GM11168 (cell line): ENCODE measurements around the gene PLAGL1.

Source experiments
- in situ Hi-C: fragments of 300-500 bp; cut with MboI; formaldehyde crosslinking; loops from one replicate; pipeline ENCODE4 v1.12.0; 2022; ENCODE audit warnings: low sequenced_read_pairs; ENCODE audit not compliant: unreplicated experiment

PLAGL1 gene

DNA sequence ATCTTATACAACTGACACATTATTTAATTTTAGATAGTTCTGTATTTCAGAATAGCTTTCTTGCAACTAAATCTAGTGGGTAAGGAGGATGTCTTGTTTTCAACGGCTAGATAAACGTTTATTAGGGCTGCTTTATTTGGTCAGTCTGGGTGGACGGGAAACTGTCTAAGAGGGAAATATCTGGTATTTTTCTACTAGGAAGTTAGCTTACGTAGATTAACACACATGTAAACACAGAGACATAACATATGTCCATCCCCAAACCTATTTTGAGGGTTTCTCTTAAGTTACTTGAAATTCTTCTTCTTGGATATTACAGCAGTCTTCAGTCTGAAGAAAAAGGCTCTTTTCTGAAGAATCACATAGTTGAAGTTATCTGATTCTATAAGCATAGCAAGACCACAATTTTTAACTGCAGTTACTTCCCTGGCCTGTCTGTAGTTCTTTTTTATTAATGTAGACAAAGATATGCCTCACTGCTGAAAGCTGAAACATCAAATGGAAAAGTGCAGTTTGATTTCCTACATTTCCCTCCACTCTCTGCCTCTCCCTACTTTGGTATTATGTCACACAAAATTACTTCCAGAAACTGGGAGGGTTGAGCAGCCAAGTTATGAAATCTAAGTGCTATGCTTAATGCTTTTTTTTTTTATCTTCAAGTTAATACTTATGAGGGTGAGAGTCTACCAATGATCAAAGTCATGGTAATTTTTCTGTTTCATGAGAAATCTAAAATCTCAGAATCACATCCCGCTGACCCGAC, 37.4 kb downstream of the PLAGL1 start:
- in situ Hi-C loops = no loop called here

DNA sequence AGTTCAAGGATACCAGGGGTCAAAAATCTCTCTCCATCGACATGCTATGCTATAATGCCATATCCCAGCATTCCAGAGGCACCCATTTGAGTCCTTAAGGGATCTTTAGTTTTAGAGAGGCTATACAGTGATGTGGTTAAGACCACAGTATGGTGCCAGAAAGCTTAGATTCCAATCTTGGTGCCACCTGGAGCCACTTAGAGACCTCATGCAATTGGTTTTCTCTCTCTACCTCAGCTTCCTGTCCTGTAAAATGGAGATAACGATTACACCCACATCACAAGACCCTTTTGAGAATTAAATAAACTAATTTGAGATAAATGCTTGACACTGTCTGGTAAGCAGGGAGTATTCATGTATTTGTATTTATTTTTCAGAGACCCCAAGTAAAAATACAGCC, 39.0 kb downstream of the PLAGL1 start:
- in situ Hi-C loops = no loop called here

DNA sequence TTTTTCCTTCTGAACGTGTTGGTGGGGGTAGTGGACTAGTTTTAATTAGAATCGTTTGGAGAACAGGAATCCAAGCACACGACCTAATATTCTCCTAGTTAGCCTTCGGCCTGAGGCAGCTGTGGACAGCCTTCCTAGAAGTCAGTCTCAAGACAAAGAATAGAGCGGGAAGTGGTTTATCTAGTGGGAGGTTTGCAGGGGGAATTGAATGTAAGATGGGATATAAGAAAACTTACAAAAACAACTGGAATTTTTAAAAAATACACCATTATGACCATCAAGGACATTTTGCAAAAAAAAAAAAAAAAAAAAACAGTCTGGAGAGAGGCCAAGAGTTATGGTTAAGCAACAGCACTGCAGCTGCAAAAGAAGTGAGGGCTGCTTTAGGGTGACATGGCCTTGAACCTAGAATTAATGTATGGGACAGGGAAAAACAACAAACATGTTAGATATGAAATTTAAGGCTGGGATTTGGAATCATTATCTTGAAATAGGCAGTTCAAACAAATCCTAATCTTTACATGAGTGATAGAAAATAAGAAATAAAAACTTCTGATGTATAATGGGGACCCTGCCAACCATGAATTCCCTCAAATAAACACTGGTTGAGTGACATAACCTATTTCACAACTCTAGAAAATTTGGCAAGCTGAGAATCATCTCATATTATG, 40.2 kb downstream of the PLAGL1 start:
- in situ Hi-C loops = no loop called here

DNA sequence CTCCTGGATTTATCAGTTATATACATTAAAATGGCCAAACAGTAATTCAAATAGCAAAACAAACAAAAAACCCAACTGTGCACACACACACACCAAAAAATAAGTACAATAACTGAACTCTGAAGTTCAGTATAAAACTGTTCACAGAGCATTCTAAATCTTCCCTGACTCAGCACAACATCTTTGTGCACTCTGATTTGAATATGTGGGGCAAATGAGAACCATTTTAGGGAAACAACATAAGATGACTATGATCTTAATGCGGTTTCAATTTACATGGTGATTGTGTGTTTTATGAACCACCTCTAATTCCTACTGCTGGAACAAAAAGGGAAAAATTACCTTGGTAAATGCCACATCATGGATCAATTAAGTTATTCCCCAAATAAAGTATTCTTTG, 41.7 kb downstream of the PLAGL1 start:
- in situ Hi-C loops = no loop called here

DNA sequence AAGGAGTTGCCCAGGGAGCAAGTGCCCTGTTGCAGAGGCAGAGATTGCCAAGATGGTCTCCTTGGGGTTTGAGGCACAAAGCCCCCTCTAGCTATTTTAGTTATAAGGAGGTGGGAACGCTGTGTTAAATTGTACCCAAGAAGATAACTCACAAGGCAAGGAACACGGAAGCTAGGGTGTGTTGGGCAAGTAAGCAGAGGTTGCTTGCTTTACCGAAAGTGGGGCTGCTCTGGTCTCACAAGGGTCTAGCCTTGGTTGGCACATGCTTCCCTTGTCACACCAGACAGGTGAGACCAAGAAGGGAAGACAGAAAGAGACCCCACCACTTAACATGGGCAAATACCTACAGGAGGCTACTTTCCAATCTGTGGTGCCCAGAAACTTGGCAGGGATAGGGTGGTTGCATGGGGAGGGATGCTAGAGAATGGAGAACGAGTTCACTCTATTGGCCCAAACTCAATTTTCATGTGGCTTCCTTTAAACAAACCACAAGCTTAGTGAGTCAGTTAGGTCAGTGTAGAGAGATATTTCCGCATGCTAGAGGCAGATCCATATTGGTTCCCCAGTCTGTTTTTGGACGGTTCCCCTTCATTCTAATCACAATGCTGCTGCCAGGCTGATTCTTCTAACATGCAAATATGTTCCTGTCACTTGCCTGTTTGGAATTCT, 42.4 kb downstream of the PLAGL1 start:
- in situ Hi-C loops = no loop called here

DNA sequence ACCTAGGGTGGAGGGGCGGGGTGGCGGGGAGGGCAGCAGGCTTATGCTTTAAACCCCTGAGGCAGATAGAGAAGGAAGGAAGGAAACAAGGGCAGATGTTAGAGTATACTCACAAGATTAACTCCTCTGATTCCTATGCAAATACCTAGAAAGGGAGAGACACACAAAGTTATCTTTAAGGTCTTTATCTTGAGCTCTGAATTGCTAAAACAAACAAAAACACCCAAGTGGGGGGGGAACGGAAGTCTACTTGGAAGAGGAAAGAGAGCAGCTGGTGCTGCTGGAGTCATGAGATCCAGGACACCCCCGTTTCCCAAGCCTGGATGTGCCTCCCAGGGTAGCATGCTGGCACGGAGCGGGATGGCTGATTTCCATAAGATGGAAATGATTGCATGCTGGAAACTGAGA, 43.4 kb downstream of the PLAGL1 start:
- in situ Hi-C loops = no loop called here

DNA sequence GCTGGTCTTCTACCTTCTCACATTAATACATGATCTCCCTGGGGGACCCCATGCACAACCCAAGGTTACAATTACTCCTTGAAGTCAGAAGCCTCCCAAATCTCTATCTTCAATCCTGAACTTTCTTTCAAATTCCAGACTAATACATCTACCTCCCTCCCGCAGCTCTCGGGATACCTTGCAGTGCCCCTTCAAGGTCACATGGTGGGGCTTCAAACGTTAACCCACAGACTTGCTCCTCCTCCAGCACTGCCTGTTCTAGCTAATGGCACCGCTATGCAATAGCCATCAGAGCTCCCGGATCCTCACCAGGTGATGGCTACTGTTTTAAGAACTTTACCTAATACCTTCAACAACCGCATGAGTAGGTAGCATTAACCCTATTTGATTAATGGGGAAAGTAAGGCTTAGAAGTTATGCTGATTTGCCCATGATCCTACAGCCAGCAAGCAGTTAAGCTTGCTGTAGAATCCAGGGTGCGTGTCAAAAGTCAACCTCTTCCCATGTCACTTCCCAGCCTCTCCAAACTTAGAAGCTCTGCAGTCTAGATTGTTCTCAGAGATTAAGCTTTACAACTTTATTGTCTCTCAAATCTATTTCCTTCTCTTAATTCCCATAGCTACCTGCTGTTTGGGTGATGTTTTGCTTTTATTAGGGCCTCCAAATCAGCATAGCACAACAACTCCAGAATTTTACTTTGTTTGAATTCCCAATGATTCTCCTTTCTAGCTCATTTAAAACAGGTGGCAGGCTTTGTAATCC, 44.7 kb downstream of the PLAGL1 start:
- in situ Hi-C loops = no loop called here

DNA sequence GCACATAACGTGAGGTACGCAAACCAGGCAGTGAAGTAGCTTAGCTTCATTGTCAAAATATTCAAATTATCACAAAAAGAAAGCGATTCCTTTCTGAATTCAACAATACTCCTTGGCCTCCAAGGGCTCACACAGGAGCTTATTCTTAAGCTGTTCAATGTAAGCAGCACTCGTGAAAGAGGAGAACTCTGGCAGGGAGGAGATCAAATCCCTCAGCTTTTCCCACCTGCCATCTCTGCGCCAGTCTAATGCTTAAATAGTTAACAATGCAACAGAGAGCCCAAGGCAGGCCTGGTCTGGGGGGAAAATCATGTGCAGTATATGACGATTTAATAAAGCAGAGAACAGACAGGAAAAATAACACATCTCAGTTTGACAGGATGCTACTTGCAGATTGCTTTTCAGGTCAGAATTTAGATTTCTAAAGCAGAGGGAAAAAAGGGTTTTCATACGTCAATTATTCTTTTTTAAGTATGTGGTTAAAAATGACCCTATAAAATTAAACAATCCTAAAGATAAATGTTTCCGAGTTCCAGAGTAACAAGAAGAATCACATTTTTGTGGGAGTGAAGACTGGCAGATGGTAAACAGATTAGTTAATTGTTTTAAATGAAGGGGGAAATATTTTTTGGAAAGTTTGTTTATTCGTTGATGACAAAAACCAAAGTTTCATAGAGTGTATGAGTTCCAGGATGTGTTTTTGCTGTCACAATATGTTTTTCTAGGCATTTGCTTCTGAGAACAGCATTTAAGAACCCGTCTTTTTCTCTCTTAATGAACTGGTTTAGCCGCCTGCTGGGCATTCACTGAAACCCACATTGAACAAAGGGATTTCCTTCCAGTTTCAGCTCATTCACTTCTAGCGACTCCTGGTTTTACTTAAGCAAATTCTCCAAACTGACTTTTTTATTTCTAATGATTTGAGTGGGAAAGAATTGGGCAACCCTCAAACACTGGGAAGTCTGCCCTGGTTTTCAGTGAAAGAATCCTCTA, 45.9 kb downstream of the PLAGL1 start:
- in situ Hi-C loops = no loop called here

DNA sequence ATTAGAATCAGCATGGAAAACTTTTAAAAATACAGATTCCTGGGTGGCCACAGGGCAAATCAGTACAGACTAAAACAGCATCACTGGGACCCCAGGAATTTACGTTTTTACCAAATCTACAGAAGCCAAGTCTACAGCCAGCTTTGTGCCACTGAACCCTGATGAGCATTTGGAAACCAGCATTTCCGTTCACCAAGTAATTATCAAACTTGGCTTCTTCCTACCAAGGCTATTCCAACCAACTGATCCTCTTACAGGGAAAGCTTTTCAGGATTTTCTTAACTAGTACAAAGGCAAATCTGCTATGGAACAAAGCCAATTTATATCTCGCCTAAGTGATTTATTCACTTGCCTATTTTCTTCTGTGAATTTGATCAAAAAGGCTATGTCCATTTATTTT, 47.0 kb downstream of the PLAGL1 start:
- in situ Hi-C loops = no loop called here

DNA sequence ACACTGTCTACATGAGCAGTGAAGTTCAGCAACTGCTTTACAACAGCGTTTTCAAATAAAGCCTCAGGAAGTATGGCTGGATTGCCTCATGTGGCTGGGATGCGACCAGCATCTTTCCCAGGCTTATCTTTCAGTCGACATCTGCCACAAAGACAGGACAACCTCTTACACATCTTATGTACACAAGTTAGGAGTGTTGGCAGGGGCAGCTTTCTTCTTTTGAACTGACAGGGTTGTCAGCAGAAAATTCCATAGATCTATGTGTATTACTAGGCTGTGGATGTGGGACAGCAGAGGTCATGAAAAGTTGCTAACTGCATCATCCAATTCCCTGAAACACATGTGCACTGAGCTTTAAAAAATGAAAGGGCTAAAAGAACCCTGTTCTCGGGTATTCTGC, 48.1 kb downstream of the PLAGL1 start:
- in situ Hi-C loops = no loop called here

DNA sequence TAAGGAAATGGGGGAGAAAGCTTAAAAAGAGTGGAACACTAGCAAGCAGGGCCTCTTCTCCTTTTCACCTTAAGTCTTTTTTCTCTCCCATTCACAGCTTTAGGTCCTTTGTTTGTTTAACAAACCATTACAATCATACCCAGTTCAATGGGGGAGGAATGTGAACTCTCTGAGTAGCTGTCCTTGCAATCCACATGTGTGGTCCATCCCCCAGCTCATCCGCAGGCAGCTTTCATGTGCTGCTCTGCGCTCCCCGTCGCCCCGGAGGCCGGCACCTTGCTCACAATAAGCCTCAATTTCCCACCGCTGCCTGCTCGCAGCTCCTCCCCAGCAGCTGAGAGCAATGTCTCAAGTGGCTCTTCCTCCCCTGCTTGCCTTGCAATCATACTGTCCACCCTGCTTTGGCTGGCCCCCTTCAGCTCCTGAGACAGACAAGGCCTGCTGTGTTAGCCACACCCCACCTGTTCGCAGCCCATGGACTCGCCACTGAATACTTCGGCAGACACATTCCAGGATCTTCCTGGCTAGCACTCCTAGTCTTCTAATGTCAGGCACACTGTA, 49.1 kb downstream of the PLAGL1 start:
- in situ Hi-C loops = no loop called here

DNA sequence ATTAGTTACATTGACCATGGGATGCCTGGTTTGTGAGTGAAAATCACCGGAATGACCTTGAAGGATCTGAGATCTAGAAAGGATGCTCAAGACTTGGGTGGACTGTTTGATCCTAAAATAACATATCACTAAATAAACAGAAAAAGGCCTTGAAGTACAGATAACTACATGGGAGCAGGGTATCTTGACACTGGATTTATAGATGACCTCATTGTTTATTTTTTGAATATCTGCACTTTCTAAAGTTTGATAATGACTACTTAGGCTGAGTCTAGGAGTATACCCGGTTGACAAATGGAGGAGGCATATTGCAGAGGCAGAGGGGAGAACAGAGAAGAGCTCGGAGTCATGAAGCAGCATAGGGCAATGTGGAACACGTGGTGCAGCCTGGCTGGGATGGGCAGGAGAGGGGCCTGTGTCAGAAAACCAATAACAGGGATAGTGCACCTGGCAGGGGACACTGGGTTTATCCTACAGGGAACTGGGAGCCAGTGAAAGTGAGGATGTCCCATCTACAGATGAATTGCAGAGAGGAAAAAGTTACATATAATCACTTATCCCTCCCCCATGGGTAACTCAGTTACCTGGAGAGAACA, 50.3 kb downstream of the PLAGL1 start:
- in situ Hi-C loops = no loop called here

DNA sequence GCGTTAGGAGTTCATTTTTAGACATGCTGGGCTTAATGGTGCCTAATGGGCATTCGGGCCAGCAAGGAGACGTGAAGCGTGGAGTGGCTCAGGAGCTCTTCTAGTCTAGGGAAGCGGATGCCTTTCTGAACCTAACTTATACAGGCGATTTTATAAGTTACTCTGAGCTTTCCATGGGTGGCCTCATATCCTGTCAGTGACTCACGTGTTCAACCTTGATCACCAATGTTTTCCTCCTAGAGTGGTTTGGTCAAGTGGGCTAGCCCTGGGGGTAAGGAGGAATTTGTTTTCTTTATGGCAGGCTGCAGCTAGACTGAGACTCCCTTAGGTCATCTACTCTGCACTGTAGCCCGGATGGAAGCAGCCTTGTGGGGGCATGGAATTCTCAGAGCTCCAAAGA, 52.1 kb downstream of the PLAGL1 start:
- in situ Hi-C loops = no loop called here

DNA sequence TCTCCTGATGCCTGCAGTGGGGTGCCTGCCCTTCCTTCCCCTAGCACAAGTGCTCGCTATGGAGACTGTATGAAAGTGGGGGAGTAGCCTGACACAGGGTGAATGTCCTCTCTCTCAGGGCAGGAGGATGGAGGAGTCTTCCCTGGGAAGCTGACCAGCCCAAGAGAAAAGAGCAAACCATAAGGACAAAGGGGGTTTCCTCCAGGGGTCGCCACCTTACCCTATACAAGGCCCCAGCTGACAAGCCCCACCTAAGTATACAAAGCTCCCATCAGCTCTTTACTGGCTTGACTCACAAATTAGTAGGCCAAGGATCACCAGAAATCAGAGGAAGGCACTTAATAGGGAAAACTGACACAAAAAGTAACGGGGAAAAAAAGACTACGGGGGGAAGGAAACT, 54.1 kb downstream of the PLAGL1 start:
- in situ Hi-C loops = no loop called here

DNA sequence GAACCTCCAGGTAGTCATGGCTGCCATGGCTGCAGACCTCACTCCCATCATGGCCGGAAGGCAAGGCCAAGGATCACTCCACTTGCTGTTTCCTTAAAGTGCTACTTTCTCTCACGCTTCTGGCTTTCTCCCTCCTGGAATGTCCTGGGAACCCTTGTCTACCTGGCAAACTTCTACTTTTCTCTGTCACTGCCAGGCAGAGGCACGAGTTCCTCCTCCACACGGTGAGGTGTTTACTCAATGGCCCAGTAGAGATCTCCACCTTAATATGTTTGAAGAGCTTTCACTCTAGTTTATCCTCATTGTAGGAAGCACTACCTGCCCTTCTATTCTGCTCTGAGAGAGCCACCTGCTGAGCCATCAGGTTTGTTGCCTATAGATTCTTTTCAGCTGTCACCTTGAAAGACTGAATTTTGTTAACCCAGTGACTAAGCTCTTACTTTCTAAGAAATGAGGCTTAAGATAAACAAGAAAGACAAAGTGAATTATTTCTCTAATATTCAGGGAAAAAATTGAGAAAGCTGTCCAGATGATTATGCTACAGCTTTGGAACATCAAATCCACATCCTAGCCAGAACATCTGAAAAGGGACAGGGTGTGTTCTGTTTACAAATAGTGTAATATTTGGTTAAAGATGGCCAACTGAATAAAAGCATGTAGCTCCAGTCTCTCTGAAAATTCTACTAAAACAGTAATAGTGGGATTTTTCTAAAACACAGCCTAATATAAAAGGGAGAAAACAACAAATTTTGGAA, 54.9 kb downstream of the PLAGL1 start:
- in situ Hi-C loops = no loop called here

DNA sequence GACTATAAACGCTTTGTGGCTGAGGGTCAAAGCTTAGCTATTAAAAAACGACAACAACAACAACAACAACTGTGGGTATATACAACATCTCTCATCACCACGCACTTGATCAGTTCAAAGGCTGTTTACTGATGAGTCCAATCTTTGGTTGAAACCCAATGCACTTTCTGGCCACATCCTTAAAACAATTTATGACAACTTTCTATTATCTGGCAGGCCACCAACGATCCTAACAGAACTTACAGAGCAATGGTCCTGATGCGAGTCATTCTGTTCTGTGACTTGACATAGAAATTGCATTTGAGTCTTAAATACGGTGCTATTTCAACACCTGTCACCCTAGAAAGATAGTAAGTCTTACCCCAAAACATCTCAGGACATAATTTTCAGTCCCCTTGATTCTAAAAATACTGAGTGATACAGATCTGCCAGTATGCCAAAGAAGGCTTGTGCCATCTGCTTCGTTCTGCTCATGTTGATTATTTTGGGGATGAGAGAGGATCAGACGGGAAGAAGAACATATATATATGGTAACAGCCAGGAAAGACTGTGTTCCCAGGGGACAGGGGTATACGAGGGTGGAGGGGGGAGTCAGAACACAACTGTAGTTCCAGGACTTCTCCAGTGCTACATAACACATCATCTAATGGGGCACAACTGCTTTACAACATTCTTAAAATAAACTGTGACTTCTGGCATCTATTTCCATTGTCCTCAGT, 55.8 kb downstream of the PLAGL1 start:
- in situ Hi-C loops = no loop called here

DNA sequence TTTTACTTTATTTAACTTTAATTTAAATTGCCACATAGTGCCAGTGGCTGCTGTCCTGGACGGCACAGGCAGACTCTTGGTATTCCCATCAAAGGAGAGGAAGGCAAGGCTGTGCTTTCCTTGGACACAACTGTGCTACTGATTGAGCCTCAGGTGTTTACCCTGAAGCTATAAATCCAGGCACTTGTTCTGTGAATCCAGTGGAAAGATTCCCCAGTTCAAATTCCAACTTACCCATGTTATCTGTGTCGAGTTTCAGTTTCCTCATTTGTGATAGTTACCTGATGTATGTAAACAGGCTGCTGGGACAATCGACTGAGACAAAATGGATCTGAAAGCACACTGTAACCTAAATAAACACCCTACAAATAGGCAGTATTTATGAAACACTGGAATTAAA, 57.2 kb downstream of the PLAGL1 start:
- in situ Hi-C loops = no loop called here

DNA sequence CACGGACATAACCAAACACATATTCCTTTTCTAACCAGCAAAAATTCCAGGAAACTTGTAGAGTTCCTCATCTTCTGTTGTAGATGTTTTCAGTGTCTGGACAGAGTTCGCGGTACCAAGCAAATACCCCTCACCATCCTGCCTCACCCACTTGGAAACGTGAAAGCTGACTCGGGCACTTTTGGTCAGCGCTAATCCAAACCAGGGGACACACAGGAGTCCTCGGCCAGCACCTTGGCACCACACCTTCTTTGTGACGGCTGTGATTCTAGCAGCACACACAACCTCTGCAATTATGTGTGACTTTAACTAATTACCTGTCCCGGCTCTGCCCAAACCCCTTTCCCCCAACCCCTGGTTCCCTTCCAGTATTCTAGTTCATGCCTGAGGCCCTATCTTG, 58.1 kb downstream of the PLAGL1 start:
- in situ Hi-C loops = no loop called here
